Right atrium auricular region (tissue), 2 donors: ENCODE results near the gene NKTR. TPM values are rescaled to one million over a fixed set of nuclear protein-coding genes. Genes with fewer than 3 reads are reported as not detected.

Experiments
- DNase-seq: peaks from one replicate; pipeline ENCODE4 v3.0.0-alpha.2; 2019; ENCODE audit warnings: low spot score
- H3K27ac ChIP-seq, 2 donors: fragments of 200-600 bp; sonication (generic); 1 replicate in 1 of 2; 2 replicates in 1 of 2; pipeline ENCODE4 v1.5.1; 2016 to 2019
- H3K27me3 ChIP-seq, 2 donors: fragments of 200-600 bp; sonication (generic); one replicate each; pipeline versions ENCODE4 v1.5.1 to v1.6.0; 2017 to 2019
- H3K36me3 ChIP-seq: fragments of 200-600 bp; sonication (generic); one replicate; pipeline ENCODE4 v1.5.1; 2016
- H3K4me1 ChIP-seq, 2 donors: fragments of 200-600 bp; sonication (generic); one replicate each; pipeline versions ENCODE4 v1.5.1 to v1.6.0; 2017 to 2019
- H3K4me3 ChIP-seq, 2 donors: fragments of 200-600 bp; sonication (generic); 1 replicate in 1 of 2; 2 replicates in 1 of 2; pipeline ENCODE4 v1.5.1; 2017 to 2019; ENCODE audit warnings: mild to moderate bottlenecking in 1 of 2, moderate library complexity in 1 of 2
- H3K9me3 ChIP-seq, 2 donors: fragments of 200-600 bp; sonication (generic); one replicate each; pipeline ENCODE4 v1.5.1; 2019
- total RNA-seq, 2 donors: library from RNA; depleted of rRNA; stranded (reverse); fragments of >200 nt; gene quantifications; one replicate each; pipeline ENCODE4 v1.1.0, GENCODE V29; 2016
- TF ChIP-seq, protein P1 (sequence below), 2 donors: fragments of 200-600 bp; sonication (generic); IDR thresholded peaks; one replicate each; pipeline ENCODE4 v1.5.1; 2019; ENCODE audit warnings: antibody characterized with exemption in 2 of 2

Gene NKTR
- total RNA-seq, 2 donors from 2014 or later, result 14.1 to 20.4 TPM

- TF ChIP-seq, protein P1, sequence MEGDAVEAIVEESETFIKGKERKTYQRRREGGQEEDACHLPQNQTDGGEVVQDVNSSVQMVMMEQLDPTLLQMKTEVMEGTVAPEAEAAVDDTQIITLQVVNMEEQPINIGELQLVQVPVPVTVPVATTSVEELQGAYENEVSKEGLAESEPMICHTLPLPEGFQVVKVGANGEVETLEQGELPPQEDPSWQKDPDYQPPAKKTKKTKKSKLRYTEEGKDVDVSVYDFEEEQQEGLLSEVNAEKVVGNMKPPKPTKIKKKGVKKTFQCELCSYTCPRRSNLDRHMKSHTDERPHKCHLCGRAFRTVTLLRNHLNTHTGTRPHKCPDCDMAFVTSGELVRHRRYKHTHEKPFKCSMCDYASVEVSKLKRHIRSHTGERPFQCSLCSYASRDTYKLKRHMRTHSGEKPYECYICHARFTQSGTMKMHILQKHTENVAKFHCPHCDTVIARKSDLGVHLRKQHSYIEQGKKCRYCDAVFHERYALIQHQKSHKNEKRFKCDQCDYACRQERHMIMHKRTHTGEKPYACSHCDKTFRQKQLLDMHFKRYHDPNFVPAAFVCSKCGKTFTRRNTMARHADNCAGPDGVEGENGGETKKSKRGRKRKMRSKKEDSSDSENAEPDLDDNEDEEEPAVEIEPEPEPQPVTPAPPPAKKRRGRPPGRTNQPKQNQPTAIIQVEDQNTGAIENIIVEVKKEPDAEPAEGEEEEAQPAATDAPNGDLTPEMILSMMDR (IDR thresholded peaks at IDR 0.05), result no peak
- Histone ChIP-seq H3K27ac (no peak overlapping the region), H3K9me3 (no peaks in the 10 kb centered on the region), H3K36me3 (no peaks in the 10 kb centered on the region), H3K4me1 (peaks cover 0 to 18% of the 10 kb centered on the region in 2 donors), H3K27me3 (no peaks in the 10 kb centered on the region), H3K4me3 (no peak overlapping the region)
- DNase-seq, result no peak
Measured at GRCh38 chr3:42688487-42689420, 88.3 kb downstream of the NKTR start.

GRCh38 chr3:42689421-42690014 lies 89.0 kb downstream of the NKTR start:
- Histone ChIP-seq H3K27me3 (no peaks in the 10 kb centered on the region), H3K4me1 (peaks cover 0 to 14% of the 10 kb centered on the region in 2 donors), H3K4me3 (no peak overlapping the region), H3K27ac (no peak overlapping the region), H3K9me3 (no peaks in the 10 kb centered on the region), H3K36me3 (no peaks in the 10 kb centered on the region)
- DNase-seq, result no peak
- TF ChIP-seq, protein P1 (IDR thresholded peaks at IDR 0.05), result no peak

DNA sequence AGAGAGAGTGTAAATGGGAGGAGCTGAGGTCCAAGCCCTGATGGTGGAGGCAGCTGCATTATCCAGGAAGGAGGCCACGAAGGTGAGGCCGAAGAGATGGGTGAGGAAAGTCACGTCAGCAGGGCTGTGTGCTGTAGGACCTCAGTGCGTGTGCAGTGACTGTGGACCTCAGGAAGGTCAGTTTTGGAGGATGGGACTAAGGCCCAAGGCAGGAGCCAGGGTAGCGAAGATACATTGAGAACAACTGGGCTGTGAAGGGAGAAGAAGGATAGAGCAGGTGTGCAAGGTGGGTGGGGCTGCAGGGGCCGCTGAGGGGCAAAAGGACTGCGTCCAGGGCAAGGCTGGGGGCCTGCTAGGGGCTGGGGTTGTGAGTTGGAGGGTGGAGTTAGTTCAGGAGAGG lies 89.7 kb downstream of the NKTR start:
- DNase-seq, result no peak
- Histone ChIP-seq H3K4me1 (peaks cover 0 to 7% of the 10 kb centered on the region in 2 donors), H3K36me3 (no peaks in the 10 kb centered on the region), H3K27me3 (no peaks in the 10 kb centered on the region), H3K27ac (no peak overlapping the region), H3K9me3 (no peaks in the 10 kb centered on the region), H3K4me3 (no peak overlapping the region)
- TF ChIP-seq, protein P1 (IDR thresholded peaks at IDR 0.05), result no peak

DNA sequence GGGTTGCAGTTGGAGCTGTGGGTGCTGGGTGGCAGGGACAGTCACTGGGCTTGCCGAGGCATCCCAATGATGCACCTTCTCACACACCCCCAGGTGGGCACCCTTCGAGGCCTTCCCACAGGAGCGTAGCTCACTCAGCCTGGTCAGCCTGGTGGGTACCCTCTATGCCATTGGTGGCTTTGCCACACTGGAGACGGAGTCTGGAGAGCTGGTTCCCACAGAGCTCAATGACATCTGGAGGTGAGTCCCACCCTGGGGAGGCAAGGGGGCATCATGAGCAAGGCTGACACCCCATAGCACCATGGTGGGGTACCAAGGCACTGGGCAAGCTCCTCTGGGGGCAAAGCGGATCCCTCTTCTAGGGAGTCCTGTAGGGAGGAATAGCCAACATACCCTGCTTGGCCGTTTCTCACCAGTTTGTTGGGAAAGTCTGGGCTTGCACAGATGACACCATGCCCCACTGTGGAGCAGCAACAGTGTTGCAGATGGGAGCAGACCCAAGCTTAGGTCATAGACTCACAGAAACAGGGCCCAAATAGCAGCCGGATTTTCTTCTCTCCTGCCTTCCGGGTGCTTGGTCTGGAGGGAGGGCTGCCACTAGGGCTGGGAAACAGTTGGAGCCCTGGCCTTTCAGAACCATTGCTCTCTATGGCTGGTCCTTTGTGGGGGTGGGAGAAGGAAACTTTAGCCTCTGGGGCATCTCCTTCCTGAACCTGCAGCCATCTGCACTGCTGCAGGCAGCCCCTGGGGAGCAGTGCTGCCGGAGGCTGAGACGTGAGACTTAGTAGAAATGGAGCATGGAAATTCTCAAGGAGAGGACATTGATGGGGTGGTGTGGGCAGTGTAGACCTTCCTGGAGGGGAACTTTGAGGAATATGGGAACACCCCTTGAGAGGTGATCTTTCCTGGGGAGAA lies 90.5 kb downstream of the NKTR start:
- Histone ChIP-seq H3K4me1 (no peaks in the 10 kb centered on the region), H3K9me3 (no peaks in the 10 kb centered on the region), H3K27me3 (no peaks in the 10 kb centered on the region), H3K27ac (peak overlapping the region; percentile 10 to 46), H3K4me3 (no peak overlapping the region), H3K36me3 (no peaks in the 10 kb centered on the region)
- TF ChIP-seq, protein P1 (IDR thresholded peaks at IDR 0.05), result no peak
- no peak for DNase-seq

- Histone ChIP-seq H3K27ac (peak overlapping the region; percentile 10 to 46), H3K27me3 (no peaks in the 10 kb centered on the region), H3K9me3 (no peaks in the 10 kb centered on the region), H3K36me3 (peaks cover 5% of the 10 kb centered on the region), H3K4me3 (no peak overlapping the region), H3K4me1 (peaks cover 0 to 4% of the 10 kb centered on the region in 2 donors)
- DNase-seq, result no peak
- TF ChIP-seq, protein P1 (IDR thresholded peaks at IDR 0.05), result no peak
Measured at GRCh38 chr3:42691816-42692666, 91.6 kb downstream of the NKTR start.
